ENCODE data around the gene SH3BP5L. TPM values are rescaled to one million over a fixed set of nuclear protein-coding genes. Genes with fewer than 3 reads are reported as not detected.

Gene SH3BP5L
- total and polyA plus RNA-seq, 2 of the 13 experiments (the other 11 are each of a cell fraction or from before 2014, with no cell fraction given), result 10.3 to 14.9 TPM

DNA sequence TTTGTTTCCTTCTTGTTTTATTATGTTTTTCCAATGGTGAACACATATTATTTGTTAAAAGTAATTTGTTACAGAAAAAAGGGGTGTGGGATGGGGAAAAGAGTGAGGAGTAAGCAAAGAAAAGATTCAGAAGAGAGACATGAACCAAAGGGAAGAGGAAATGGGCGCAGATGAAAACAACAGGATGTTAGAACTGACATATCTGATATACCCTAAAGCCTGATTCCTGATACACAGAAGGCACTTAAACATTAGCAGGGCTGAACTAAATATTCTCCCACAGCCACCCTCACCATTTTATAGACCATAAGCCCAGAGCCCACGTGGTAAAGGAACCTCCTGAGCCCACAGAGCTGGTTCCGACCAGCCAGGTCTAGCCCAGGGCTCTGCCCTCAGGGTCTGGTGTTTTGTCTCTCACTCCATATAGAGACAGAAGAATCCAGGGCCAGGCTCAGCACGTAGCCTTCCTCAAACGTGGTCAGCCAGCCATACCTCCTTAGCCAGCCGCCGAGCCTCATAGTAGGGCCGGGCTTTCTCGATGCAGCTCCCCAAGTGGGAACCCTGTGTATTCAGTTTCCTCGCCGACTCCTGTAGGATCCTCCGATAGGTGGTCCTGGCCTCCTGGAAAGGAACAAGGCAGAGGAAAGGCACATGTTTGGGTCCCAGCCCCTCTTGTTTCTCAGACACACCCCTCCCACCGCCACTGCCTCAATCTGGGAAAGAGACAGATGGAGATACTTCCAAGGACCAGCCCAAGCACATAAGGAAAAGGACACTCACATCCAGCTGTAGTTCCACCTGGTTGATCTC, 9.5 kb downstream of the SH3BP5L start:
- 93% methylated on average over 13 of the region's 13 CpGs for WGBS (ENCODE audit: low lambda C conversion rate)
- DNase-seq (ENCODE audit: low spot score) (no peak), FAIRE-seq (no peak), ATAC-seq (no peak)
- no peak overlapping the region for H3K4me3 ChIP-seq (replicated peaks in 1 of 3; ENCODE audit: insufficient read depth in 1 of 3, low read depth in 2 of 3, low read length in 3 of 3)
- ChIA-PET CTCF (ENCODE audit: low intra/inter-chr PET ratio, low total read pairs) (no interaction called here), POLR2A (no interaction called here)
- H3K36me3 ChIP-seq (replicated peaks in 1 of 2; ENCODE audit: control insufficient read depth in 1 of 2, insufficient read depth in 2 of 2, low read length in 2 of 2), result peaks cover 19 to 76% of the 10 kb centered on the region in 2 experiments
- no peaks in the 10 kb centered on the region for H3K9me3 ChIP-seq (ENCODE audit: low read length)
- H3K79me2 ChIP-seq (ENCODE audit: insufficient read depth, low read length), result peaks cover 8% of the 10 kb centered on the region
- peaks cover 13% of the 10 kb centered on the region for H3K4me1 ChIP-seq (ENCODE audit: insufficient read depth, low read length)
- TF ChIP-seq RNF2 (conservative IDR thresholded peaks at IDR 0.05; ENCODE audit: low read depth), result no peak
- no peak for TF ChIP-seq ZSCAN29 (CRISPR knock-in tag; conservative IDR thresholded peaks at IDR 0.05)
- TF ChIP-seq NFE2L2 (IDR thresholded peaks at IDR 0.05; ENCODE audit: low read length), result no peak
- no peak for TF ChIP-seq ZNF101 (CRISPR knock-in tag; IDR thresholded peaks at IDR 0.05; ENCODE audit: borderline replicate concordance, low read depth)
- TF ChIP-seq NFKBIZ (CRISPR knock-in tag; IDR thresholded peaks at IDR 0.05), result no peak
- no peak for TF ChIP-seq ZNF678 (CRISPR knock-in tag; IDR thresholded peaks at IDR 0.05)
- TF ChIP-seq ZNF598 (CRISPR knock-in tag; IDR thresholded peaks at IDR 0.05; ENCODE audit: borderline replicate concordance), result no peak
- TF ChIP-seq RAD51 (IDR thresholded peaks at IDR 0.05; ENCODE audit: borderline replicate concordance), result no peak
- no peak overlapping the region for H3K9ac ChIP-seq (ENCODE audit: insufficient read depth, low read depth, low read length)
- BruUV-seq (replicated peaks), result no TSS peak
- in situ Hi-C loops (cut with HindIII; ENCODE audit: extremely low pct_ligation_motif_present, low pct_unique_long_range_greater_than_20kb), result loop anchor here (5.0 kb wide), 1 partner anchor 59 kb away; the partner anchor contains the start of gene LYPD8
- no peaks in the 10 kb centered on the region for H3K27me3 ChIP-seq (ENCODE audit: control insufficient read depth in 1 of 2, insufficient read depth in 2 of 2, low read length in 2 of 2)
- no peak overlapping the region for H3K4me2 ChIP-seq (ENCODE audit: low read depth, low read length)
- no peak overlapping the region for H3K27ac ChIP-seq (ENCODE audit: extremely low read length, insufficient read depth, low read length)
- H2AFZ ChIP-seq (ENCODE audit: low read length), result no peak overlapping the region
- H4K20me1 ChIP-seq (ENCODE audit: insufficient read depth, low read length), result no peaks in the 10 kb centered on the region
- intact Hi-C loops (cut with micrococcal nuclease; ENCODE audit: unreplicated experiment), result no loop called here
